ENCODE measurements around the gene AFG3L2. TPM values are rescaled to one million over a fixed set of nuclear protein-coding genes. Genes with fewer than 3 reads are reported as not detected.

The AFG3L2 gene
- total and polyA plus RNA-seq, 2 of the 13 experiments (the other 11 are each of a cell fraction or from before 2014, with no cell fraction given) = 28.6 to 86.9 TPM

DNA sequence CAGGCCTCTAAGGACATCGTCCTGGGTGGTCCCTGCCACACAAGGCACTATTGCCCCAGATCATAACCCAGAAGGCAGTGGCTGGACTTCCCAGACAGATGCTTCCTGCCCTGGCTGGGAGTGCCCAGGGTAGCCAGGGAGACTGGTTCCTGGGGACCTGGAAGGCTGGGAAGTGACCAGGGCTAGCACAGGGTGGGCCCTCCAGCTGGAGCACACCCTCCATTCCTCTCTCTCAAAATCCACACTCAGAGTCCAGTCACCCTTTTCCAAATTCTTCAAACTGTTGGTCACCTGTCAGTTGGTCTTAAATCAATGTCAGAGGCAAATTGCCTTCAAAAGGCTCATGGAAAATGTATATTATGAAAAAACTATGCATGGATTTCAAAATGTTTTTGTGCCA is 80.6 kb downstream of the AFG3L2 start (continued):
- TF ChIP-seq, protein P1, sequence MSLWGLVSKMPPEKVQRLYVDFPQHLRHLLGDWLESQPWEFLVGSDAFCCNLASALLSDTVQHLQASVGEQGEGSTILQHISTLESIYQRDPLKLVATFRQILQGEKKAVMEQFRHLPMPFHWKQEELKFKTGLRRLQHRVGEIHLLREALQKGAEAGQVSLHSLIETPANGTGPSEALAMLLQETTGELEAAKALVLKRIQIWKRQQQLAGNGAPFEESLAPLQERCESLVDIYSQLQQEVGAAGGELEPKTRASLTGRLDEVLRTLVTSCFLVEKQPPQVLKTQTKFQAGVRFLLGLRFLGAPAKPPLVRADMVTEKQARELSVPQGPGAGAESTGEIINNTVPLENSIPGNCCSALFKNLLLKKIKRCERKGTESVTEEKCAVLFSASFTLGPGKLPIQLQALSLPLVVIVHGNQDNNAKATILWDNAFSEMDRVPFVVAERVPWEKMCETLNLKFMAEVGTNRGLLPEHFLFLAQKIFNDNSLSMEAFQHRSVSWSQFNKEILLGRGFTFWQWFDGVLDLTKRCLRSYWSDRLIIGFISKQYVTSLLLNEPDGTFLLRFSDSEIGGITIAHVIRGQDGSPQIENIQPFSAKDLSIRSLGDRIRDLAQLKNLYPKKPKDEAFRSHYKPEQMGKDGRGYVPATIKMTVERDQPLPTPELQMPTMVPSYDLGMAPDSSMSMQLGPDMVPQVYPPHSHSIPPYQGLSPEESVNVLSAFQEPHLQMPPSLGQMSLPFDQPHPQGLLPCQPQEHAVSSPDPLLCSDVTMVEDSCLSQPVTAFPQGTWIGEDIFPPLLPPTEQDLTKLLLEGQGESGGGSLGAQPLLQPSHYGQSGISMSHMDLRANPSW (CRISPR knock-in tag; IDR thresholded peaks at IDR 0.05; ENCODE audit: borderline replicate concordance) = no peak
- TF ChIP-seq ZFP37 (CRISPR knock-in tag; IDR thresholded peaks at IDR 0.05; ENCODE audit: borderline replicate concordance) = no peak
- TF ChIP-seq, protein P2, sequence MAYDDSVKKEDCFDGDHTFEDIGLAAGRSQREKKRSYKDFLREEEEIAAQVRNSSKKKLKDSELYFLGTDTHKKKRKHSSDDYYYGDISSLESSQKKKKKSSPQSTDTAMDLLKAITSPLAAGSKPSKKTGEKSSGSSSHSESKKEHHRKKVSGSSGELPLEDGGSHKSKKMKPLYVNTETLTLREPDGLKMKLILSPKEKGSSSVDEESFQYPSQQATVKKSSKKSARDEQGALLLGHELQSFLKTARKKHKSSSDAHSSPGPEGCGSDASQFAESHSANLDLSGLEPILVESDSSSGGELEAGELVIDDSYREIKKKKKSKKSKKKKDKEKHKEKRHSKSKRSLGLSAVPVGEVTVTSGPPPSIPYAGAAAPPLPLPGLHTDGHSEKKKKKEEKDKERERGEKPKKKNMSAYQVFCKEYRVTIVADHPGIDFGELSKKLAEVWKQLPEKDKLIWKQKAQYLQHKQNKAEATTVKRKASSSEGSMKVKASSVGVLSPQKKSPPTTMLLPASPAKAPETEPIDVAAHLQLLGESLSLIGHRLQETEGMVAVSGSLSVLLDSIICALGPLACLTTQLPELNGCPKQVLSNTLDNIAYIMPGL (CRISPR knock-in tag; IDR thresholded peaks at IDR 0.05; ENCODE audit: borderline replicate concordance in 1 of 2, low read depth in 1 of 2) = no peak
- TF ChIP-seq, protein P3, sequence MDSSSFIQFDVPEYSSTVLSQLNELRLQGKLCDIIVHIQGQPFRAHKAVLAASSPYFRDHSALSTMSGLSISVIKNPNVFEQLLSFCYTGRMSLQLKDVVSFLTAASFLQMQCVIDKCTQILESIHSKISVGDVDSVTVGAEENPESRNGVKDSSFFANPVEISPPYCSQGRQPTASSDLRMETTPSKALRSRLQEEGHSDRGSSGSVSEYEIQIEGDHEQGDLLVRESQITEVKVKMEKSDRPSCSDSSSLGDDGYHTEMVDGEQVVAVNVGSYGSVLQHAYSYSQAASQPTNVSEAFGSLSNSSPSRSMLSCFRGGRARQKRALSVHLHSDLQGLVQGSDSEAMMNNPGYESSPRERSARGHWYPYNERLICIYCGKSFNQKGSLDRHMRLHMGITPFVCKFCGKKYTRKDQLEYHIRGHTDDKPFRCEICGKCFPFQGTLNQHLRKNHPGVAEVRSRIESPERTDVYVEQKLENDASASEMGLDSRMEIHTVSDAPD (CRISPR knock-in tag; IDR thresholded peaks at IDR 0.05) = no peak
- TF ChIP-seq XRCC5 (optimal IDR thresholded peaks at IDR 0.05; ENCODE audit: low read length) = no peak
- no peak for TF ChIP-seq ZNF282 (IDR thresholded peaks at IDR 0.05; ENCODE audit: partially characterized antibody)

DNA sequence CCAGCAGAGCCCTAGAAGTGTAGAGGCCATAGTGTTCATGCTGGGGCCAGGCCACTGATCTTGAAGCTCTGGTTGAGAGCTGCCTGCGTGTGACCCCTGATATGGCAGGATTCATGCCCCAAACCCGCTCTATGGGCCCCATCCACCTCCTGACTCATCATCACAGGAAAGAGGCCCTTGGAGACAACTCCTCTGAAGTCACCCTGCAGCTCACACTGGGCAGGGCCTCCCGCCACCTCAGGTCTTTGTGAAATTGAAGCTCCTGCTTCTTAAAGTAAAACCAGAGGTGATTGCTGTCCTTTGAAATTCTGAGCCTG is 81.0 kb downstream of the AFG3L2 start:
- CTCF ChIA-PET (ENCODE audit: low intra/inter-chr PET ratio, low total read pairs) = no interaction called here
- BruUV-seq (replicated peaks) = no TSS peak
- TF ChIP-seq RELA (CRISPR knock-in tag; IDR thresholded peaks at IDR 0.05) (no peak), CC2D1A (CRISPR knock-in tag; IDR thresholded peaks at IDR 0.05) (no peak)
- TF ChIP-seq, protein P4, sequence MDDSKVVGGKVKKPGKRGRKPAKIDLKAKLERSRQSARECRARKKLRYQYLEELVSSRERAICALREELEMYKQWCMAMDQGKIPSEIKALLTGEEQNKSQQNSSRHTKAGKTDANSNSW (CRISPR knock-in tag; IDR thresholded peaks at IDR 0.05; ENCODE audit: borderline replicate concordance) = no peak
- TF ChIP-seq, protein P5, sequence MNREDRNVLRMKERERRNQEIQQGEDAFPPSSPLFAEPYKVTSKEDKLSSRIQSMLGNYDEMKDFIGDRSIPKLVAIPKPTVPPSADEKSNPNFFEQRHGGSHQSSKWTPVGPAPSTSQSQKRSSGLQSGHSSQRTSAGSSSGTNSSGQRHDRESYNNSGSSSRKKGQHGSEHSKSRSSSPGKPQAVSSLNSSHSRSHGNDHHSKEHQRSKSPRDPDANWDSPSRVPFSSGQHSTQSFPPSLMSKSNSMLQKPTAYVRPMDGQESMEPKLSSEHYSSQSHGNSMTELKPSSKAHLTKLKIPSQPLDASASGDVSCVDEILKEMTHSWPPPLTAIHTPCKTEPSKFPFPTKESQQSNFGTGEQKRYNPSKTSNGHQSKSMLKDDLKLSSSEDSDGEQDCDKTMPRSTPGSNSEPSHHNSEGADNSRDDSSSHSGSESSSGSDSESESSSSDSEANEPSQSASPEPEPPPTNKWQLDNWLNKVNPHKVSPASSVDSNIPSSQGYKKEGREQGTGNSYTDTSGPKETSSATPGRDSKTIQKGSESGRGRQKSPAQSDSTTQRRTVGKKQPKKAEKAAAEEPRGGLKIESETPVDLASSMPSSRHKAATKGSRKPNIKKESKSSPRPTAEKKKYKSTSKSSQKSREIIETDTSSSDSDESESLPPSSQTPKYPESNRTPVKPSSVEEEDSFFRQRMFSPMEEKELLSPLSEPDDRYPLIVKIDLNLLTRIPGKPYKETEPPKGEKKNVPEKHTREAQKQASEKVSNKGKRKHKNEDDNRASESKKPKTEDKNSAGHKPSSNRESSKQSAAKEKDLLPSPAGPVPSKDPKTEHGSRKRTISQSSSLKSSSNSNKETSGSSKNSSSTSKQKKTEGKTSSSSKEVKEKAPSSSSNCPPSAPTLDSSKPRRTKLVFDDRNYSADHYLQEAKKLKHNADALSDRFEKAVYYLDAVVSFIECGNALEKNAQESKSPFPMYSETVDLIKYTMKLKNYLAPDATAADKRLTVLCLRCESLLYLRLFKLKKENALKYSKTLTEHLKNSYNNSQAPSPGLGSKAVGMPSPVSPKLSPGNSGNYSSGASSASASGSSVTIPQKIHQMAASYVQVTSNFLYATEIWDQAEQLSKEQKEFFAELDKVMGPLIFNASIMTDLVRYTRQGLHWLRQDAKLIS (CRISPR knock-in tag; IDR thresholded peaks at IDR 0.05) = no peak

More for the DNA sequence above, 81.0 kb downstream of the AFG3L2 start:
- Histone ChIP-seq H3K27me3 (ENCODE audit: control insufficient read depth in 1 of 2, insufficient read depth in 2 of 2, low read length in 2 of 2) (peaks cover 3 to 19% of the 10 kb centered on the region in 2 experiments; a peak in 3 of 5 replicates), H3K36me3 (replicated peaks in 1 of 2; ENCODE audit: control insufficient read depth in 1 of 2, insufficient read depth in 2 of 2, low read length in 2 of 2) (no peaks in the 10 kb centered on the region), H3K27ac (ENCODE audit: extremely low read length, insufficient read depth, low read length) (no peak overlapping the region), H3K4me1 (ENCODE audit: insufficient read depth, low read length) (peaks cover 5% of the 10 kb centered on the region; the same call in 1 of the 2 replicates), H3K79me2 (ENCODE audit: insufficient read depth, low read length) (no peaks in the 10 kb centered on the region), H3K9ac (ENCODE audit: insufficient read depth, low read depth, low read length) (no peak overlapping the region), H2AFZ (ENCODE audit: low read length) (no peak overlapping the region), H4K20me1 (ENCODE audit: insufficient read depth, low read length) (no peaks in the 10 kb centered on the region), H3K4me2 (ENCODE audit: low read depth, low read length) (no peak overlapping the region), H3K9me3 (ENCODE audit: low read length) (no peaks in the 10 kb centered on the region), H3K4me3 (replicated peaks in 1 of 3; ENCODE audit: insufficient read depth in 1 of 3, low read depth in 2 of 3, low read length in 3 of 3) (no peak overlapping the region)
- intact Hi-C loops (cut with micrococcal nuclease; ENCODE audit: unreplicated experiment) = no loop called here
- in situ Hi-C loops (cut with HindIII; ENCODE audit: extremely low pct_ligation_motif_present, low pct_unique_long_range_greater_than_20kb) = no loop called here
- POLR2A ChIA-PET = no interaction called here
- 34% methylated on average over 3 of the region's 3 CpGs for WGBS (ENCODE audit: low lambda C conversion rate)
- ATAC-seq = no peak
- no peak for FAIRE-seq
- no peak for DNase-seq (ENCODE audit: low spot score)

Measured in HepG2 (cell line).